Measurements from ENCODE around the gene NEB. TPM values are rescaled to one million over a fixed set of nuclear protein-coding genes. Genes with fewer than 3 reads are reported as not detected.
A peak's percentile ranks its signal among the peaks of the same experiment; 100 is the strongest.

The NEB gene
- polyA plus RNA-seq, 1 of the 3 experiments (the other 2 are of a cell fraction) = 0.02 TPM

DNA sequence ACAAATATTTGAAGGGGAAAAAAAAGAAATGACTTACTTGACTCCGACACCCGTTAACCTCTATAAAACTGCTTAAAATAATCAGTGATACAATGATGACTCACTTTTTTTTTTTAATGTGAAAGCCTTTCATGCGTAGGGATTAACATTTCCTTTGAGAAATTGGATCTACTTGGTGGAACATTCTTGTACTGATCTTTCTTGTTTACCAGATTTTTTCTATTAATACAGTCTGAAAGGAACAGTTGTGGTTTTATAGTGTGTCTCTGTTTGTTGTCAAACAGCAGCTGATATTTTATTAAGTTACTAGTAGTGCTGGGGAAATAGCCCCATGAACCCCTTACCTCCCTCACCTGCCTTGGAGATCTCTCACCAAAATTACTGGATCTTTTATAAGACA is 40.2 kb upstream of the NEB start:
- no peak for DNase-seq
- ChIA-PET CTCF (interaction anchor here (0.6 kb wide), 1 partner anchor 10 kb away, joined by 4 read pairs; no protein-coding TSS in a partner anchor), POLR2A (no interaction called here)
- H2AFZ ChIP-seq (ENCODE audit: low read depth) = no peak overlapping the region
- no peaks in the 10 kb centered on the region for H4K20me1 ChIP-seq (ENCODE audit: insufficient read depth)
- no peaks in the 10 kb centered on the region for H3K9me3 ChIP-seq
- H3K27me3 ChIP-seq (ENCODE audit: insufficient read depth) = no peaks in the 10 kb centered on the region
- H3K4me3 ChIP-seq (ENCODE audit: low read depth in 2 of 2, low read length in 1 of 2) = no peak overlapping the region
- H3K9ac ChIP-seq = no peak overlapping the region
- H3K4me2 ChIP-seq = no peak overlapping the region; the same call in 1 of the 2 replicates
- TF ChIP-seq FOSL2 (IDR thresholded peaks at IDR 0.05; ENCODE audit: borderline replicate concordance, low read depth) (peak; percentile 65; the same call in 1 of the 2 replicates), SIN3A (IDR thresholded peaks at IDR 0.05; ENCODE audit: borderline replicate concordance, low read depth, low read length) (no peak), EZH2phosphoT487 (IDR thresholded peaks at IDR 0.05; ENCODE audit: borderline replicate concordance, low read depth) (no peak), TCF12 (IDR thresholded peaks at IDR 0.05) (peak; percentile 88), NRF1 (IDR thresholded peaks at IDR 0.05; ENCODE audit: low read depth, low read length) (no peak), EP300 (IDR thresholded peaks at IDR 0.05; ENCODE audit: borderline replicate concordance in 1 of 2, low read depth in 1 of 2, low read length in 1 of 2) (0 out of 4 replicates have a peak, but pooled peaks of 1 of the 2 experiments have one; percentile 12), TEAD4 (IDR thresholded peaks at IDR 0.05; ENCODE audit: borderline replicate concordance, insufficient read depth) (peak; percentile 23; the same call in 1 of the 2 replicates), POLR2AphosphoS5 (IDR thresholded peaks at IDR 0.05; ENCODE audit: low read depth, low read length) (peak; percentile 46; the same call in 1 of the 2 replicates), JUND (IDR thresholded peaks at IDR 0.05) (peak; percentile 69), FOXM1 (IDR thresholded peaks at IDR 0.05; ENCODE audit: low read depth) (no peak), MEF2A (IDR thresholded peaks at IDR 0.05; ENCODE audit: borderline replicate concordance, low read depth) (peak; percentile 74), NFIC (IDR thresholded peaks at IDR 0.05; ENCODE audit: borderline replicate concordance) (0 out of 2 replicates have a peak, but pooled peaks have one; percentile 9)
- TF ChIP-seq, protein P1, sequence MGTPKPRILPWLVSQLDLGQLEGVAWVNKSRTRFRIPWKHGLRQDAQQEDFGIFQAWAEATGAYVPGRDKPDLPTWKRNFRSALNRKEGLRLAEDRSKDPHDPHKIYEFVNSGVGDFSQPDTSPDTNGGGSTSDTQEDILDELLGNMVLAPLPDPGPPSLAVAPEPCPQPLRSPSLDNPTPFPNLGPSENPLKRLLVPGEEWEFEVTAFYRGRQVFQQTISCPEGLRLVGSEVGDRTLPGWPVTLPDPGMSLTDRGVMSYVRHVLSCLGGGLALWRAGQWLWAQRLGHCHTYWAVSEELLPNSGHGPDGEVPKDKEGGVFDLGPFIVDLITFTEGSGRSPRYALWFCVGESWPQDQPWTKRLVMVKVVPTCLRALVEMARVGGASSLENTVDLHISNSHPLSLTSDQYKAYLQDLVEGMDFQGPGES (IDR thresholded peaks at IDR 0.05; ENCODE audit: low read depth, low read length) = no peak
- TF ChIP-seq, protein P2, sequence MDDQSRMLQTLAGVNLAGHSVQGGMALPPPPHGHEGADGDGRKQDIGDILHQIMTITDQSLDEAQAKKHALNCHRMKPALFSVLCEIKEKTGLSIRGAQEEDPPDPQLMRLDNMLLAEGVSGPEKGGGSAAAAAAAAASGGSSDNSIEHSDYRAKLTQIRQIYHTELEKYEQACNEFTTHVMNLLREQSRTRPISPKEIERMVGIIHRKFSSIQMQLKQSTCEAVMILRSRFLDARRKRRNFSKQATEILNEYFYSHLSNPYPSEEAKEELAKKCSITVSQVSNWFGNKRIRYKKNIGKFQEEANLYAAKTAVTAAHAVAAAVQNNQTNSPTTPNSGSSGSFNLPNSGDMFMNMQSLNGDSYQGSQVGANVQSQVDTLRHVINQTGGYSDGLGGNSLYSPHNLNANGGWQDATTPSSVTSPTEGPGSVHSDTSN (IDR thresholded peaks at IDR 0.05) = peak; percentile 59; the same call in 1 of the 2 replicates
- no peaks in the 10 kb centered on the region for H3K79me2 ChIP-seq (ENCODE audit: insufficient read depth)
- 11% methylated on average over 3 of the region's 3 CpGs for WGBS (ENCODE audit: low lambda C conversion rate)
- peaks cover 0 to 9% of the 10 kb centered on the region in 2 experiments; a peak in 3 of 4 replicates for H3K4me1 ChIP-seq (ENCODE audit: control insufficient read depth in 1 of 2, insufficient read depth in 2 of 2, low read depth in 1 of 2, low read length in 1 of 2)
- H3F3A ChIP-seq (replicated peaks; ENCODE audit: insufficient read depth) = peaks cover 4% of the 10 kb centered on the region
- peaks cover 5 to 7% of the 10 kb centered on the region in 2 experiments for H3K36me3 ChIP-seq (replicated peaks in 1 of 2; ENCODE audit: control insufficient read depth in 1 of 2, insufficient read depth in 2 of 2, low read length in 1 of 2)
- no peaks in the 10 kb centered on the region for H3K9me2 ChIP-seq
- peak overlapping the region in 1 of 2 experiments; percentile 38; a peak in 2 of 4 replicates for H3K27ac ChIP-seq (ENCODE audit: low read depth in 2 of 2, low read length in 1 of 2)

DNA sequence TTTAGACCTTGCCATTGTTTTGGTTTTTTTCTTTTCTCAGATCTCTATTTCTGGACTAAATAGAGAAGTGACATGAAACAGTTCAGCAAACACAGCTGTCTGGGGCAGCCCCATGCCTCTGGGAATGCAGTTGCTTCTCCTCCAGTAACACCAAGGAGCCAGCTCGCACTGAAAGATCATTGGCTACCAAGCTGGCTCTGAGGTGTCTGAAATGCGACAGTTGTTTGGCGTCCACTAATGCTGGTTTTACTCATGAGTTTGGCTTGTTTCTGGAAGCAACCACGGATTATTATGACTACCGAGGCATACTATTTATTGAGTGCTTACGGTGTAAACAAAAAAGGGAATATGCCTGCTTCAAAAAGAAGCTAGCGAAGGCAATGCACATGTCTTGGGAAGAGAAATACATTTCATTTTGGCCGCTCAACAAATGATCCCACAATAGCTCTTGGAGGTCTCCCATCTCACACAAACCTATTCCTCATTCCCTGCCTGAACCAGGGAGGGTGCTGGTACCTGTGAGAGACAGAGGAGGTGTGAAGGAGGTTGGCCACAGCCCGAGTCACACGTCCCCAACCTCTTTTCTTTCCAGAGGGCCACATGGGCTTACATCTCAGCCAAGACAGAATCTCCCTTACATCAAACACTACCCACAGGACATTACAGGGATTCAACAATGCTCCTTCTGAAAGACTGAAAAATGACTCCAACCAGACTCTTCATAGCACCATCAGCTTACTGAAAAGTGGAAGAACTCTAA is 37.5 kb upstream of the NEB start:
- POLR2A ChIA-PET = no interaction called here
- no peak for DNase-seq
- CTCF ChIA-PET = interaction anchor here (0.8 to 1.6 kb wide), 2 partner anchors 35 to 221 kb away, joined by 3 to 4 read pairs; no protein-coding TSS in a partner anchor
- Histone ChIP-seq H3K36me3 (replicated peaks in 1 of 2; ENCODE audit: control insufficient read depth in 1 of 2, insufficient read depth in 2 of 2, low read length in 1 of 2) (peaks cover 4 to 7% of the 10 kb centered on the region in 2 experiments), H3K9ac (no peak overlapping the region), H3K27ac (ENCODE audit: low read depth in 2 of 2, low read length in 1 of 2) (no peak overlapping the region), H3K9me2 (no peaks in the 10 kb centered on the region), H3K79me2 (ENCODE audit: insufficient read depth) (no peaks in the 10 kb centered on the region), H2AFZ (ENCODE audit: low read depth) (no peak overlapping the region), H3K4me2 (no peak overlapping the region), H3K4me3 (ENCODE audit: low read depth in 2 of 2, low read length in 1 of 2) (no peak overlapping the region), H3K9me3 (no peaks in the 10 kb centered on the region), H3F3A (replicated peaks; ENCODE audit: insufficient read depth) (peaks cover 4% of the 10 kb centered on the region), H4K20me1 (ENCODE audit: insufficient read depth) (no peaks in the 10 kb centered on the region), H3K4me1 (ENCODE audit: control insufficient read depth in 1 of 2, insufficient read depth in 2 of 2, low read depth in 1 of 2, low read length in 1 of 2) (peaks cover 0 to 9% of the 10 kb centered on the region in 2 experiments; a peak in 3 of 4 replicates), H3K27me3 (ENCODE audit: insufficient read depth) (no peaks in the 10 kb centered on the region)
- no peak for TF ChIP-seq EP300 (IDR thresholded peaks at IDR 0.05; ENCODE audit: borderline replicate concordance in 1 of 2, low read depth in 1 of 2, low read length in 1 of 2)
- TF ChIP-seq TCF12 (IDR thresholded peaks at IDR 0.05) = no peak
- no peak for TF ChIP-seq JUND (IDR thresholded peaks at IDR 0.05)
- TF ChIP-seq SMC3 (IDR thresholded peaks at IDR 0.05; ENCODE audit: low read depth, low read length) = no peak
- TF ChIP-seq FOSL2 (IDR thresholded peaks at IDR 0.05; ENCODE audit: borderline replicate concordance, low read depth) = no peak
- TF ChIP-seq, protein P3, sequence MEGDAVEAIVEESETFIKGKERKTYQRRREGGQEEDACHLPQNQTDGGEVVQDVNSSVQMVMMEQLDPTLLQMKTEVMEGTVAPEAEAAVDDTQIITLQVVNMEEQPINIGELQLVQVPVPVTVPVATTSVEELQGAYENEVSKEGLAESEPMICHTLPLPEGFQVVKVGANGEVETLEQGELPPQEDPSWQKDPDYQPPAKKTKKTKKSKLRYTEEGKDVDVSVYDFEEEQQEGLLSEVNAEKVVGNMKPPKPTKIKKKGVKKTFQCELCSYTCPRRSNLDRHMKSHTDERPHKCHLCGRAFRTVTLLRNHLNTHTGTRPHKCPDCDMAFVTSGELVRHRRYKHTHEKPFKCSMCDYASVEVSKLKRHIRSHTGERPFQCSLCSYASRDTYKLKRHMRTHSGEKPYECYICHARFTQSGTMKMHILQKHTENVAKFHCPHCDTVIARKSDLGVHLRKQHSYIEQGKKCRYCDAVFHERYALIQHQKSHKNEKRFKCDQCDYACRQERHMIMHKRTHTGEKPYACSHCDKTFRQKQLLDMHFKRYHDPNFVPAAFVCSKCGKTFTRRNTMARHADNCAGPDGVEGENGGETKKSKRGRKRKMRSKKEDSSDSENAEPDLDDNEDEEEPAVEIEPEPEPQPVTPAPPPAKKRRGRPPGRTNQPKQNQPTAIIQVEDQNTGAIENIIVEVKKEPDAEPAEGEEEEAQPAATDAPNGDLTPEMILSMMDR (IDR thresholded peaks at IDR 0.05) = no peak
- TF ChIP-seq NFIC (IDR thresholded peaks at IDR 0.05; ENCODE audit: borderline replicate concordance) = no peak
- 91% methylated on average over 10 of the region's 10 CpGs for WGBS (ENCODE audit: low lambda C conversion rate)

All from SK-N-SH (cell line).